MM.1S (cell line): ENCODE data around the gene TRAF3.

Experiments used
- DNase-seq: peaks from one replicate; pipeline ENCODE4 v3.0.0-alpha.2; 2015
- H2AFZ ChIP-seq: fragments of 300-600 bp; sonication (generic); 2 replicates; pipeline ENCODE4 v1.6.0; 2016; ENCODE audit warnings: antibody characterized with exemption, low read length
- H3F3A ChIP-seq: fragments of 300-600 bp; sonication (generic); 2 replicates; pipeline ENCODE4 v1.6.1; 2016; ENCODE audit warnings: mild to moderate bottlenecking, antibody characterized with exemption, low read length, moderate library complexity, mixed read lengths; ENCODE audit not compliant: insufficient read depth
- H3K27ac ChIP-seq: fragments of 300-600 bp; sonication (generic); 2 replicates; pipeline ENCODE4 v1.5.1; 2016; ENCODE audit warnings: mild to moderate bottlenecking, low read length
- H3K27me3 ChIP-seq: fragments of 300-600 bp; sonication (generic); replicated peaks from 2 replicates; pipeline ENCODE4 v1.6.0; 2016; ENCODE audit warnings: low read length; ENCODE audit not compliant: insufficient read depth
- H3K36me3 ChIP-seq: fragments of 300-600 bp; sonication (generic); replicated peaks from 2 replicates; pipeline ENCODE4 v1.6.1; 2016; ENCODE audit warnings: mild to moderate bottlenecking, low read length, mixed read lengths; ENCODE audit not compliant: insufficient read depth
- H3K4me1 ChIP-seq: fragments of 300-600 bp; sonication (generic); 2 replicates; pipeline ENCODE4 v1.6.1; 2016; ENCODE audit warnings: low read length, mixed read lengths
- H3K4me2 ChIP-seq: fragments of 300-600 bp; sonication (generic); 2 replicates; pipeline ENCODE4 v1.6.0; 2016; ENCODE audit warnings: low read depth, low read length
- H3K4me3 ChIP-seq: fragments of 300-600 bp; sonication (generic); 2 replicates; pipeline ENCODE4 v1.5.1; 2016; ENCODE audit warnings: low read length, mixed read lengths
- H3K79me2 ChIP-seq: fragments of 300-600 bp; sonication (generic); 2 replicates; pipeline ENCODE4 v1.6.1; 2016; ENCODE audit warnings: mixed run types, low read length, mixed read lengths
- H3K9ac ChIP-seq: fragments of 300-600 bp; sonication (generic); 2 replicates; pipeline ENCODE4 v1.6.1; 2016; ENCODE audit warnings: low read length, mixed read lengths
- H3K9me2 ChIP-seq: fragments of 300-600 bp; sonication (generic); replicated peaks from 2 replicates; pipeline ENCODE4 v1.6.1; 2016; ENCODE audit warnings: mild to moderate bottlenecking, low read length, mixed read lengths; ENCODE audit not compliant: insufficient read depth
- H3K9me3 ChIP-seq: fragments of 300-600 bp; sonication (generic); replicated peaks from 2 replicates; pipeline ENCODE4 v1.6.1; 2016; ENCODE audit warnings: mild to moderate bottlenecking, low read length, mixed read lengths; ENCODE audit not compliant: insufficient read depth
- H4K20me1 ChIP-seq: fragments of 300-600 bp; sonication (generic); 2 replicates; pipeline ENCODE4 v1.6.1; 2016; ENCODE audit warnings: mild to moderate bottlenecking, low read length, moderate library complexity, mixed read lengths; ENCODE audit not compliant: insufficient read depth
- EZH2 ChIP-seq: fragments of 300-600 bp; sonication (generic); optimal IDR thresholded peaks from 2 replicates; pipeline ENCODE3; 2017; ENCODE audit warnings: low read depth, mild to moderate bottlenecking, antibody characterized with exemption, low read length, mixed read lengths
- EZH2phosphoT487 ChIP-seq: fragments of 300-600 bp; sonication (generic); IDR thresholded peaks from 2 replicates; pipeline ENCODE4 v1.6.1; 2018; ENCODE audit warnings: antibody characterized with exemption, low read length
- TF ChIP-seq, protein P1 (sequence below): fragments of 300-600 bp; sonication (generic); IDR thresholded peaks from 2 replicates; pipeline ENCODE4 v1.5.1; 2016; ENCODE audit warnings: antibody characterized with exemption, low read length, mixed read lengths

TRAF3 gene

DNA sequence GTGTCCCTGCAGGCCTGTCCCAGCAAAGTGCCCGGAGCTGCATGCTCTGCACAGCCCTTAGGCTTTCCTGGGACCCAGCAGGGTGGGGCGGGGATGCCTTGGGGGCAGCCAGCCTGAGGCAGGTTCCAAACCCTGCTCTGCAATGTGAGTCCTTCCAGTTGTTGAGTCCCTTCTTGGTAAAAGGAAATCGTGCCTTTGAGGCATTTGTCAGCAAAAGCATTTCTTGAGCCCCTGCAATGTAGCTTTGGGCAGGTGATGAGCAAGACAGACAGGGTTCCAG is 38.1 kb upstream of the TRAF3 start:
- Histone ChIP-seq H3K4me2 (no peak overlapping the region), H3K4me1 (no peaks in the 10 kb centered on the region), H3K9ac (no peak overlapping the region), H3K9me3 (no peaks in the 10 kb centered on the region), H3K4me3 (no peak overlapping the region), H3K79me2 (no peaks in the 10 kb centered on the region), H3K27ac (no peak overlapping the region), H3K9me2 (no peaks in the 10 kb centered on the region), H2AFZ (no peak overlapping the region), H3K27me3 (no peaks in the 10 kb centered on the region), H3K36me3 (no peaks in the 10 kb centered on the region), H3F3A (no peaks in the 10 kb centered on the region), H4K20me1 (no peaks in the 10 kb centered on the region)
- TF ChIP-seq EZH2 (no peak), EZH2phosphoT487 (no peak)
- TF ChIP-seq, protein P1, sequence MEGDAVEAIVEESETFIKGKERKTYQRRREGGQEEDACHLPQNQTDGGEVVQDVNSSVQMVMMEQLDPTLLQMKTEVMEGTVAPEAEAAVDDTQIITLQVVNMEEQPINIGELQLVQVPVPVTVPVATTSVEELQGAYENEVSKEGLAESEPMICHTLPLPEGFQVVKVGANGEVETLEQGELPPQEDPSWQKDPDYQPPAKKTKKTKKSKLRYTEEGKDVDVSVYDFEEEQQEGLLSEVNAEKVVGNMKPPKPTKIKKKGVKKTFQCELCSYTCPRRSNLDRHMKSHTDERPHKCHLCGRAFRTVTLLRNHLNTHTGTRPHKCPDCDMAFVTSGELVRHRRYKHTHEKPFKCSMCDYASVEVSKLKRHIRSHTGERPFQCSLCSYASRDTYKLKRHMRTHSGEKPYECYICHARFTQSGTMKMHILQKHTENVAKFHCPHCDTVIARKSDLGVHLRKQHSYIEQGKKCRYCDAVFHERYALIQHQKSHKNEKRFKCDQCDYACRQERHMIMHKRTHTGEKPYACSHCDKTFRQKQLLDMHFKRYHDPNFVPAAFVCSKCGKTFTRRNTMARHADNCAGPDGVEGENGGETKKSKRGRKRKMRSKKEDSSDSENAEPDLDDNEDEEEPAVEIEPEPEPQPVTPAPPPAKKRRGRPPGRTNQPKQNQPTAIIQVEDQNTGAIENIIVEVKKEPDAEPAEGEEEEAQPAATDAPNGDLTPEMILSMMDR: no peak
- DNase-seq: no peak

DNA sequence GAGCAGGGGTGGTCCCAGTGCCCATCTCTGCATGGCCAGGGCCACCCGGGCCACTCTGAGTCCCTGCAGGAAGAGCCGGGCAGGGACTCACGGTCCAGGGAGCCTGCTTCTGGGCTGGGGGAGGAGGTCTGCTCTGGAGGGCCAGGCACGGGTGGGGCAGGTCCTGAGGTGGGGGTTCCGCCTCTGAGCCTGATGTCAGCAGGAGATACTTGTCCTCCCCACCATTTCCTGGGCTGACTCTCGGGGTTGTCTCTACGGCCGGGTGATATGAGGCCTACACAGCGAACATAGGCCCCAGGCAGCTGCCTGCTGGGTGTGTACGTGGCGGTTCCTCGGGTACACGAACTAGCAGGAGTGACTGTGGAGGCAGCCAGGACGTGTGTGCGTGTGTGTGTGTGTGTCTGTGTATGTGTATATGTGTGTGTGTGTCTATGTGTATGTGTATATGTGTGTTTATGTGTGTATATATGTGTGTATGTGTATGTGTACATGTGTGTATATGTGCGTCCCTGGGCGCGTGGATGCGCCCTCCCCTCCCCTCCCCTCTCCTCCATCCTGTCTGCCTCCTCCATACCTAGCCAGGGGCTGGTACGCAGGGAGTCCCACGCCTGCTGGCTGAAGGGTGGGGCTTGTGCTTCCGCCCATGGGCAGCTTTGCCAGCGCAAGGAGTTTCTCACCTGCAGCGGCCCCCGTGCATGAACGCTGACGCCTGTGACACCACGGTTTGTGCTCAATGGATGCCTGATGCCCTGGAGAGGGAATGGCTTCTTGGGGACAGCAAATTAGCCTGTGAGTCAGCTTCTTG is 30.4 kb upstream of the TRAF3 start:
- TF ChIP-seq EZH2phosphoT487: no peak
- TF ChIP-seq EZH2: no peak
- TF ChIP-seq, protein P1: no peak
- Histone ChIP-seq H3K4me2 (no peak overlapping the region), H3K9me2 (no peaks in the 10 kb centered on the region), H3K9me3 (no peaks in the 10 kb centered on the region), H3K4me1 (no peaks in the 10 kb centered on the region), H3K79me2 (no peaks in the 10 kb centered on the region), H3K27ac (no peak overlapping the region), H3K36me3 (no peaks in the 10 kb centered on the region), H4K20me1 (no peaks in the 10 kb centered on the region), H3F3A (no peaks in the 10 kb centered on the region), H2AFZ (no peak overlapping the region), H3K4me3 (no peak overlapping the region), H3K9ac (no peak overlapping the region), H3K27me3 (no peaks in the 10 kb centered on the region)
- no peak for DNase-seq

DNA sequence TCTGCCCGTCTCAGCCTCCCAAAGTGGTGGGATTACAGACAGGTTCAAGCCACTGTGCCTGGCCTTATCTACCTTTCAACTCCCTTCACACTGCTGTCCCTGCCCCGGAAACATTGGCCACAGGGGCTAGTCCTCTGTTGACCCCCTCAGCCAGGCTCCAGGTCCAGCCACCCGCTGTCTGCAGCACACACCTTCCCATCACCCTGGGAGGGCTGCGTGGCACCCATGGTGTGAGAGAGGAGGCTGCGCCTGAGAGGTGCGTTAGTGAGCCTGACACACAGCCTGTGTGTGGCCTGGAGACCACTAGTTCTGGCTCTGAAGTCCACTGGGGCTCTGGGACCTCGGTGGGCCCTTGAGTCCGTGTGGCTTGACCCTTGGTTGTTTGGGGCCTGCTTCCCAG is 28.4 kb upstream of the TRAF3 start:
- Histone ChIP-seq H3K9ac (no peak overlapping the region), H3F3A (no peaks in the 10 kb centered on the region), H3K9me2 (no peaks in the 10 kb centered on the region), H3K36me3 (no peaks in the 10 kb centered on the region), H3K9me3 (no peaks in the 10 kb centered on the region), H2AFZ (no peak overlapping the region), H3K4me1 (no peaks in the 10 kb centered on the region), H3K79me2 (no peaks in the 10 kb centered on the region), H3K4me2 (no peak overlapping the region), H4K20me1 (no peaks in the 10 kb centered on the region), H3K27ac (no peak overlapping the region), H3K27me3 (no peaks in the 10 kb centered on the region), H3K4me3 (no peak overlapping the region)
- no peak for DNase-seq
- TF ChIP-seq EZH2phosphoT487 (no peak), EZH2 (no peak)
- TF ChIP-seq, protein P1: no peak
